Osteocyte (in vitro differentiated cells): ENCODE data around the gene CPEB3. TPM values are rescaled to one million over a fixed set of nuclear protein-coding genes. Genes with fewer than 3 reads are reported as not detected.

Source experiments
- DNase-seq: peaks from one replicate; pipeline ENCODE4 v3.0.0; 2021; ENCODE audit warnings: mixed read lengths; ENCODE audit not compliant: unreplicated experiment; ENCODE audit errors: extremely low spot score
- H3K27ac Mint-ChIP-seq: one replicate; pipeline ENCODE4 v1.8.0; 2021; ENCODE audit warnings: mild to moderate bottlenecking, mixed read lengths; ENCODE audit not compliant: unreplicated experiment
- H3K27me3 Mint-ChIP-seq: one replicate; pipeline ENCODE4 v1.8.0; 2021; ENCODE audit warnings: mixed read lengths; ENCODE audit not compliant: unreplicated experiment
- H3K36me3 Mint-ChIP-seq: one replicate; pipeline ENCODE4 v1.8.0; 2021; ENCODE audit warnings: mixed read lengths; ENCODE audit not compliant: unreplicated experiment
- H3K4me1 Mint-ChIP-seq: one replicate; pipeline ENCODE4 v1.8.0; 2021; ENCODE audit warnings: mixed read lengths; ENCODE audit not compliant: unreplicated experiment
- H3K4me3 Mint-ChIP-seq: one replicate; pipeline ENCODE4 v1.8.0; 2021; ENCODE audit warnings: mild to moderate bottlenecking, moderate library complexity, mixed read lengths; ENCODE audit not compliant: unreplicated experiment
- H3K9me3 Mint-ChIP-seq: one replicate; pipeline ENCODE4 v1.8.0; 2021; ENCODE audit warnings: mixed read lengths; ENCODE audit not compliant: unreplicated experiment
- total RNA-seq: library from RNA; stranded (reverse); gene quantifications from 2 replicates; pipeline ENCODE4 v1.2.1, GENCODE V29; 2021
- TF ChIP-seq, protein P1 (sequence below): fragments of 200-600 bp; sonication (generic); IDR thresholded peaks from 2 replicates; pipeline ENCODE4 v1.5.0; 2021; ENCODE audit warnings: antibody characterized with exemption, mild to moderate bottlenecking, moderate library complexity

The CPEB3 gene
- total RNA-seq, 1 donor from 2014 or later: 2.0 TPM

DNA sequence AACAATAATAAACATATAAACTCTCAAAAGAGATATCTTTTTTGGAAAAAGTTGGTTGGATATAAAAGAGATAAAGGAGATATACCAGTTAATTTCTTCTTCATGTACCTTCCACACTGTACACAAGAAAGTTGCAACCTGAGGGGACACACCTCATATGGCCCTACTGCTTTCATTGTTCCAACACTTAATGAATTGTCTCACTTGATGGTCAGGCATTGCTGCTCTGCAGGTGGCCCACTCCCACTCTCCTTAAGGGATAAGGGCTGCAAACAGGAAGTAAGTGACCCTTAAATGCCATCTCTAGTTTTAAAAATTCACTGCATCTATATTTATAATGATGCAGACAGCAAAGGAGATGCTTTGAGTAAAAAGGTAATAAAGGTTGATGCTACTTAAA, 215.0 kb downstream of the CPEB3 start:
- no peaks in the 10 kb centered on the region for H3K4me1 Mint-ChIP-seq
- DNase-seq: no peak
- no peak overlapping the region for H3K4me3 Mint-ChIP-seq
- H3K9me3 Mint-ChIP-seq: no peaks in the 10 kb centered on the region
- no peak overlapping the region for H3K27ac Mint-ChIP-seq
- TF ChIP-seq, protein P1, sequence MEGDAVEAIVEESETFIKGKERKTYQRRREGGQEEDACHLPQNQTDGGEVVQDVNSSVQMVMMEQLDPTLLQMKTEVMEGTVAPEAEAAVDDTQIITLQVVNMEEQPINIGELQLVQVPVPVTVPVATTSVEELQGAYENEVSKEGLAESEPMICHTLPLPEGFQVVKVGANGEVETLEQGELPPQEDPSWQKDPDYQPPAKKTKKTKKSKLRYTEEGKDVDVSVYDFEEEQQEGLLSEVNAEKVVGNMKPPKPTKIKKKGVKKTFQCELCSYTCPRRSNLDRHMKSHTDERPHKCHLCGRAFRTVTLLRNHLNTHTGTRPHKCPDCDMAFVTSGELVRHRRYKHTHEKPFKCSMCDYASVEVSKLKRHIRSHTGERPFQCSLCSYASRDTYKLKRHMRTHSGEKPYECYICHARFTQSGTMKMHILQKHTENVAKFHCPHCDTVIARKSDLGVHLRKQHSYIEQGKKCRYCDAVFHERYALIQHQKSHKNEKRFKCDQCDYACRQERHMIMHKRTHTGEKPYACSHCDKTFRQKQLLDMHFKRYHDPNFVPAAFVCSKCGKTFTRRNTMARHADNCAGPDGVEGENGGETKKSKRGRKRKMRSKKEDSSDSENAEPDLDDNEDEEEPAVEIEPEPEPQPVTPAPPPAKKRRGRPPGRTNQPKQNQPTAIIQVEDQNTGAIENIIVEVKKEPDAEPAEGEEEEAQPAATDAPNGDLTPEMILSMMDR: no peak
- no peaks in the 10 kb centered on the region for H3K27me3 Mint-ChIP-seq
- peaks cover 10% of the 10 kb centered on the region for H3K36me3 Mint-ChIP-seq

DNA sequence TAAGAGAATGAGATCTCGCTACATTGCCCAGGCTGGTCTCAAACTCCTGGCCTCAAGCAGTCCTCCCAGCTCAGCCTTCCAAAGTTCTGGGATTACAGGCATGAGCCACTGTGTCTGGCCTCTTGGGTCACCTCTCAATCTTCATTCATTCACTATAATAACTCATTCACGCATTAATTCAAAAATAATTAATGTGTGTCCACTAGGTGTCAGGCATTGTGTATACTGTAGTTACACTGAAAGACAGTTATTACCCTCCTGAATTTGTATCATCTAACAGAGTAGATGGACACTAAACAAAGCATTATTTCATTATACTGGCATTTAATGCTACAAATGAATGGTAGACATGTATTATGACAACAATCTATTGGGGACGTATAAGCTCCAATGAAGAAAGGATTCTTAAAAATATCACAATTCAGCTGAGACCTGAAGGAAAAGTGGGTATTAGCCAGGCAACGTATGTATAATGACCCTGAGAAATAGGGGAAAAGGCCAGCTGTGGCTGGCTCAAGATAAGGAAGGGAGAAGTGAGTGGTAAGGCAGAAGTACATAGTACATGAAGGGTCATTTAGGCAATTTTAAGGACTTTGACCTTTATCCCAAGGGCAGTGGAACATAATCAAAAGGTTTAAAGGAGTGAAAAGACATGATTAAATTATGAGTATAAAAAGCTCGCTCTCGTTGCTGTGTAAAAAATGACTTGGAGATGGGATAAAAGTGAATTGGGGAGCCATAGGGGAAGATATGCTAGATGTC, 216.6 kb downstream of the CPEB3 start:
- H3K27ac Mint-ChIP-seq: no peak overlapping the region
- no peaks in the 10 kb centered on the region for H3K9me3 Mint-ChIP-seq
- H3K4me1 Mint-ChIP-seq: no peaks in the 10 kb centered on the region
- H3K4me3 Mint-ChIP-seq: no peak overlapping the region
- H3K27me3 Mint-ChIP-seq: no peaks in the 10 kb centered on the region
- no peak for DNase-seq
- peaks cover 10% of the 10 kb centered on the region for H3K36me3 Mint-ChIP-seq
- TF ChIP-seq, protein P1: peak; percentile 32

DNA sequence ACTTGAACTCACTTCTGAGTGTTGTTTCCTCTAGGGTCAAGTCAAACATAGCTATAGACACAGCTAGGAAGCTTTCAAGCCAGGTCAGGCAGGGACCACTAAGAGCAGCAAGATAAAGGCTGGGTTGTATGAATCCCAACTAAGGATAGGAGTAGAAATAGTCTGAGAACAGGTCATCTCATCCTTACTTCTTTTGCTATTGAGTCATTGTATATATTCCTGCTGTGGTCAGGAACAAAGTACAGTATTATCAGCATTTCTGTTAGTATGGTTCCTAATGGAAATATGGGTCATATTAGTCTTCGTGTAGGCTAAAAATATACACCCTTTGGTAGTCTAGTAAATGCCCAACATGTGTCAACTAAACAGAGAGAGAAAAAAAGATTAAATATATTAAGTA, 222.0 kb downstream of the CPEB3 start:
- TF ChIP-seq, protein P1: no peak
- no peaks in the 10 kb centered on the region for H3K27me3 Mint-ChIP-seq
- H3K36me3 Mint-ChIP-seq: no peaks in the 10 kb centered on the region
- no peak overlapping the region for H3K4me3 Mint-ChIP-seq
- no peak for DNase-seq
- no peaks in the 10 kb centered on the region for H3K4me1 Mint-ChIP-seq
- no peaks in the 10 kb centered on the region for H3K9me3 Mint-ChIP-seq
- H3K27ac Mint-ChIP-seq: no peak overlapping the region

DNA sequence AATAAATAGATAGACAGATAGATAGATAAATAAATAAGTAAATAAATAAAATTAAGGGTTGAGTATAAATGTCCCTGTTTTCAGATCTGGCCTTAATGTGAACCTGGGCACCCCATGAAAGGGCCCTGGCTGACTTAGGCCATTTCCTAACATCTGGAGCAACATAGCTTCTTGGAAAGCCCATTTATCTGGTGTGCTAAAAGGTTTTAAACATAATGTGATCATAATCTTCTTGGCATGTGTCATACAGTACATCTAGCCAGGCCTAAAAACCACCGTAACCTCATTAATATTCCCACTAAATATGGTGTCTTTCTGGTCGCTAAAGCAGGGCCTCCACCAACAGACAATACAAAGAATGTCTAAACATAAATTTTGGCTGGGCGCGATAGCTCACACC, 224.5 kb downstream of the CPEB3 start:
- TF ChIP-seq, protein P1: no peak
- H3K36me3 Mint-ChIP-seq: no peaks in the 10 kb centered on the region
- H3K4me1 Mint-ChIP-seq: no peaks in the 10 kb centered on the region
- no peak overlapping the region for H3K4me3 Mint-ChIP-seq
- no peak for DNase-seq
- H3K9me3 Mint-ChIP-seq: no peaks in the 10 kb centered on the region
- no peaks in the 10 kb centered on the region for H3K27me3 Mint-ChIP-seq
- H3K27ac Mint-ChIP-seq: no peak overlapping the region

DNA sequence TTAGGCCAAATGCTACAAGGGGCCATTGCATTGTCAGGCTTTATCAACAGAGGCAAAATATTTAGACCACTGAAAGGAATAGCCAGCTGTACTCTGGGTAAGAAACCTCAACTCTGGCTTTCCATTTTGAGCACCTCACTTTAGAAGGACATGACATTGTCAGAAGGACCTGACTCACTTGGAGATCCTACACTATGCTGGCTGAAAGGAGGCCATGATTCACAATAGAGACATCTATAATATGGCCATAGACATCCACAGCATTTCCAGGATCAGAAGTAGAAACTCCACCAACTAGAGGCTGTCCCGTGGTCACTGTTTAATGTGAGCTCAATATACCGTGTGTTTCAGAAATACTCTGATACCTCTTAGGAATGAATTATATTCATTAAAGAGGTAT, 226.4 kb downstream of the CPEB3 start:
- H3K36me3 Mint-ChIP-seq: no peaks in the 10 kb centered on the region
- no peaks in the 10 kb centered on the region for H3K4me1 Mint-ChIP-seq
- no peaks in the 10 kb centered on the region for H3K27me3 Mint-ChIP-seq
- no peak for DNase-seq
- H3K27ac Mint-ChIP-seq: no peak overlapping the region
- no peaks in the 10 kb centered on the region for H3K9me3 Mint-ChIP-seq
- TF ChIP-seq, protein P1: no peak
- H3K4me3 Mint-ChIP-seq: no peak overlapping the region
